H1 (cell line): ENCODE measurements around the gene THG1L.

Source experiments
- BCL11A ChIP-seq, 2 experiments: IDR thresholded peaks; one replicate each; pipeline ENCODE4 v1.6.1; 2011; ENCODE audit warnings: low read depth in 2 of 2, low read length in 2 of 2, mild to moderate bottlenecking in 2 of 2
- CHD2 ChIP-seq: IDR thresholded peaks from 2 replicates; pipeline ENCODE4 v1.6.1; 2012; ENCODE audit warnings: low read length, improper control_type of control experiment
- CTCF ChIP-seq, 3 experiments: IDR thresholded peaks; 1 replicate in 2 of 3; 2 replicates in 1 of 3; pipeline versions ENCODE4 v1.5.1 to v1.6.1; 2011; ENCODE audit warnings: low read length in 3 of 3, mild to moderate bottlenecking in 3 of 3, inconsistent platforms in 2 of 3, low read depth in 1 of 3, moderate library complexity in 1 of 3; ENCODE audit not compliant: insufficient read depth in 1 of 3; ENCODE audit errors: control extremely low read depth in 1 of 3
- EGR1 ChIP-seq: IDR thresholded peaks from 2 replicates; pipeline ENCODE4 v1.6.1; 2011; ENCODE audit warnings: low read depth, low read length, borderline replicate concordance
- EP300 ChIP-seq, 2 experiments: IDR thresholded peaks; 1 replicate in 1 of 2; 2 replicates in 1 of 2; pipeline ENCODE4 v1.6.1; 2011 to 2012; ENCODE audit warnings: low read depth in 2 of 2, low read length in 2 of 2, mild to moderate bottlenecking in 2 of 2, borderline replicate concordance in 1 of 2, inconsistent platforms in 1 of 2, moderate library complexity in 1 of 2
- EZH2 ChIP-seq: fragments of 200-600 bp; sonication (generic); IDR thresholded peaks from 2 replicates; pipeline ENCODE4 v1.7.1; 2012; ENCODE audit warnings: low read depth, mild to moderate bottlenecking, moderate library complexity, low read length, inconsistent platforms; ENCODE audit not compliant: severe bottlenecking
- GABPA ChIP-seq: IDR thresholded peaks from 2 replicates; pipeline ENCODE4 v1.6.1; 2011; ENCODE audit warnings: mild to moderate bottlenecking, low read length, moderate library complexity, borderline replicate concordance; ENCODE audit not compliant: insufficient read depth
- JUND ChIP-seq: IDR thresholded peaks from 2 replicates; pipeline ENCODE4 v1.6.1; 2011; ENCODE audit warnings: mild to moderate bottlenecking, improper control_type of control experiment, low read length
- POLR2A ChIP-seq, 2 experiments: IDR thresholded peaks; 1 replicate in 1 of 2; 2 replicates in 1 of 2; pipeline ENCODE4 v1.6.1; 2011; ENCODE audit warnings: low read depth in 2 of 2, low read length in 2 of 2, mild to moderate bottlenecking in 2 of 2; ENCODE audit errors: control extremely low read depth in 1 of 2
- POLR2AphosphoS5 ChIP-seq: IDR thresholded peaks from 2 replicates; pipeline ENCODE4 v1.6.1; 2011; ENCODE audit warnings: low read depth, low read length
- RAD21 ChIP-seq, 2 experiments: IDR thresholded peaks in 1 of 2; conservative IDR thresholded peaks in 1 of 2; 2 replicates each; pipeline ENCODE4 v1.6.1; 2011; ENCODE audit warnings: low read depth in 2 of 2, low read length in 2 of 2, improper control_type of control experiment in 1 of 2, inconsistent platforms in 1 of 2, mild to moderate bottlenecking in 1 of 2, moderate library complexity in 1 of 2
- TCF12 ChIP-seq: IDR thresholded peaks from 2 replicates; pipeline ENCODE4 v1.6.1; 2011; ENCODE audit warnings: low read depth, mild to moderate bottlenecking, low read length
- ZNF274 ChIP-seq: IDR thresholded peaks from 2 replicates; pipeline ENCODE4 v1.7.0; 2012; ENCODE audit warnings: low read length, borderline replicate concordance; ENCODE audit errors: extremely low read depth
- TF ChIP-seq, protein P1 (sequence below): IDR thresholded peaks from 2 replicates; pipeline ENCODE4 v1.6.1; 2012; ENCODE audit warnings: inconsistent platforms

DNA sequence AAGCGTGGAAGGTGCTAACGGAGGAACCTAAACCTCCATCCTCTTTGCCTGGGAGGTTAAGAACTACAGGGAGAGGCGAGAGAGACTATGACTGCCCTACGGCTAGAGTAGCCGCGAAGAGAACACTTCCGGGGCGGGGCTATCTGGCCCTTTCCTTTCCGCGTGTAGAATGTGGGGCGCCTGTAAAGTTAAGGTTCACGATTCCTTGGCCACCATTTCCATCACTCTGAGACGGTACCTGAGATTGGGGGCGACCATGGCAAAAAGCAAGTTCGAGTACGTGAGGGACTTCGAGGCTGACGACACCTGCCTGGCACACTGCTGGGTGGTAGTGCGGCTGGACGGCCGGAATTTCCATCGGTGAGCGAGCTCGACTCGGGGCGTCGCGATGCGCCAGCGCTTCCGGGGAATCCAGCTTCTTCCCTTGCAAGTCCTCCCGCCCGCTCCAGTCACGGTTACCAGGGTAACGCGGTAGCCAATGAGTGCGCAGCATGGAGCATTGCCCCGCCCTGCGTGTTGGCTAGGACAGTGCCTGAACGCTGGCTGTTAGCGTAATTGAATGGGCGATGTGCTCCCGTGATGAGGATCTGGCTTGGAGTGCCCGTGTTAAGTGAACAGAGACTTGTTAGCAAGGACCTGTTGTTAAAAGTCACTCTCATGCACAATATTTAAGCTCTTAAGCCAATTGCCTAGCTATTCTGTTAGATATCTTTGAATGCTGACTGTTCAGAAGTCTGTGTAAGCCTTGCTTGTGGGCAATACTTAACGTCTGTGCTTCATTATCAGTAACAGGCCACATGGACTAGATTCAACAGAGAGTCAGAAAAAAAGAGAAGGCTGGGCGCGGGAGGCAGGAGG, at the start of gene THG1L:
- TF ChIP-seq EZH2 (no peak), GABPA (peak; percentile 88), JUND (no peak), CTCF (IDR thresholded peaks at IDR 0.05; ENCODE audit: control extremely low read depth in 1 of 3, insufficient read depth in 1 of 3, low read depth in 1 of 3, low read length in 3 of 3) (no peak), EGR1 (no peak), POLR2AphosphoS5 (peak; percentile 94), BCL11A (IDR thresholded peaks at IDR 0.05; ENCODE audit: low read depth in 2 of 2, low read length in 2 of 2) (no peak), ZNF274 (no peak), TCF12 (no peak), POLR2A (IDR thresholded peaks at IDR 0.05; ENCODE audit: control extremely low read depth in 1 of 2, low read depth in 2 of 2, low read length in 2 of 2) (peak; percentile 93 to 97), CHD2 (no peak), RAD21 (IDR thresholded peaks at IDR 0.05 in 1 of 2, conservative IDR thresholded peaks at IDR 0.05 in 1 of 2; ENCODE audit: low read depth in 2 of 2, low read length in 2 of 2) (no peak), EP300 (IDR thresholded peaks at IDR 0.05; ENCODE audit: borderline replicate concordance in 1 of 2, low read depth in 2 of 2, low read length in 2 of 2) (no peak)
- TF ChIP-seq, protein P1, sequence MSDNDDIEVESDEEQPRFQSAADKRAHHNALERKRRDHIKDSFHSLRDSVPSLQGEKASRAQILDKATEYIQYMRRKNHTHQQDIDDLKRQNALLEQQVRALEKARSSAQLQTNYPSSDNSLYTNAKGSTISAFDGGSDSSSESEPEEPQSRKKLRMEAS, result peak; percentile 76
